Loucy (cell line): ENCODE data around the gene MAP2K3.

Source experiments
- H2AFZ ChIP-seq: fragments of 200-600 bp; sonication (generic); 2 replicates; pipeline ENCODE4 v1.6.0; 2016; ENCODE audit warnings: antibody characterized with exemption, mild to moderate bottlenecking, low read length, moderate library complexity
- H3F3A ChIP-seq: fragments of 200-600 bp; 2 replicates; pipeline ENCODE4 v1.6.0; 2016; ENCODE audit warnings: antibody characterized with exemption, low read depth, mild to moderate bottlenecking
- H3K27me3 ChIP-seq: fragments of 200-600 bp; sonication (generic); 2 replicates; pipeline ENCODE4 v1.6.1; 2014; ENCODE audit warnings: low read length, mild to moderate bottlenecking; ENCODE audit not compliant: insufficient read depth, poor library complexity, severe bottlenecking
- H3K36me3 ChIP-seq: fragments of 200-600 bp; sonication (generic); 2 replicates; pipeline ENCODE4 v1.6.1; 2016; ENCODE audit warnings: low read length; ENCODE audit not compliant: insufficient read depth
- H3K4me1 ChIP-seq: fragments of 200-600 bp; sonication (generic); 2 replicates; pipeline ENCODE4 v1.5.1; 2014; ENCODE audit warnings: low read length, mild to moderate bottlenecking; ENCODE audit not compliant: insufficient read depth, poor library complexity, severe bottlenecking
- H3K4me2 ChIP-seq: fragments of 200-600 bp; sonication (generic); 2 replicates; pipeline ENCODE4 v1.6.0; 2014; ENCODE audit warnings: antibody characterized with exemption, low read length, low read depth, mild to moderate bottlenecking; ENCODE audit not compliant: poor library complexity, severe bottlenecking
- H3K4me3 ChIP-seq: fragments of 200-600 bp; sonication (generic); 2 replicates; pipeline ENCODE4 v1.5.1; 2014; ENCODE audit warnings: low read length, mild to moderate bottlenecking, mixed read lengths; ENCODE audit not compliant: poor library complexity, severe bottlenecking
- H3K79me2 ChIP-seq: fragments of 200-600 bp; sonication (generic); 2 replicates; pipeline ENCODE4 v1.6.1; 2014; ENCODE audit warnings: low read length; ENCODE audit not compliant: insufficient read depth
- H3K9ac ChIP-seq: fragments of 200-600 bp; sonication (generic); 2 replicates; pipeline ENCODE4 v1.6.0; 2014; ENCODE audit warnings: mild to moderate bottlenecking, low read depth, low read length, moderate library complexity; ENCODE audit not compliant: poor library complexity, severe bottlenecking
- H3K9me2 ChIP-seq: fragments of 200-600 bp; sonication (generic); replicated peaks from 2 replicates; pipeline ENCODE4 v1.6.1; 2016; ENCODE audit warnings: low read depth, low read length, mixed read lengths
- H3K9me3 ChIP-seq: fragments of 200-600 bp; sonication (generic); 2 replicates; pipeline ENCODE4 v1.6.1; 2014; ENCODE audit warnings: mild to moderate bottlenecking, antibody characterized with exemption, low read length, low read depth; ENCODE audit not compliant: insufficient read depth
- H4K20me1 ChIP-seq: fragments of 200-600 bp; sonication (generic); 2 replicates; pipeline ENCODE4 v1.6.0; 2014; ENCODE audit warnings: antibody characterized with exemption, low read length, mild to moderate bottlenecking; ENCODE audit not compliant: insufficient read depth, poor library complexity, severe bottlenecking
- EZH2phosphoT487 ChIP-seq: fragments of 200-600 bp; IDR thresholded peaks from 2 replicates; pipeline ENCODE4 v1.6.1; 2018; ENCODE audit warnings: antibody characterized with exemption, mild to moderate bottlenecking, moderate library complexity, borderline replicate concordance
- TF ChIP-seq, protein P1 (sequence below): fragments of 200-600 bp; sonication (generic); conservative IDR thresholded peaks from 2 replicates; pipeline ENCODE4 v1.5.1; 2014; ENCODE audit warnings: mild to moderate bottlenecking, antibody characterized with exemption, low read length

The MAP2K3 gene

DNA sequence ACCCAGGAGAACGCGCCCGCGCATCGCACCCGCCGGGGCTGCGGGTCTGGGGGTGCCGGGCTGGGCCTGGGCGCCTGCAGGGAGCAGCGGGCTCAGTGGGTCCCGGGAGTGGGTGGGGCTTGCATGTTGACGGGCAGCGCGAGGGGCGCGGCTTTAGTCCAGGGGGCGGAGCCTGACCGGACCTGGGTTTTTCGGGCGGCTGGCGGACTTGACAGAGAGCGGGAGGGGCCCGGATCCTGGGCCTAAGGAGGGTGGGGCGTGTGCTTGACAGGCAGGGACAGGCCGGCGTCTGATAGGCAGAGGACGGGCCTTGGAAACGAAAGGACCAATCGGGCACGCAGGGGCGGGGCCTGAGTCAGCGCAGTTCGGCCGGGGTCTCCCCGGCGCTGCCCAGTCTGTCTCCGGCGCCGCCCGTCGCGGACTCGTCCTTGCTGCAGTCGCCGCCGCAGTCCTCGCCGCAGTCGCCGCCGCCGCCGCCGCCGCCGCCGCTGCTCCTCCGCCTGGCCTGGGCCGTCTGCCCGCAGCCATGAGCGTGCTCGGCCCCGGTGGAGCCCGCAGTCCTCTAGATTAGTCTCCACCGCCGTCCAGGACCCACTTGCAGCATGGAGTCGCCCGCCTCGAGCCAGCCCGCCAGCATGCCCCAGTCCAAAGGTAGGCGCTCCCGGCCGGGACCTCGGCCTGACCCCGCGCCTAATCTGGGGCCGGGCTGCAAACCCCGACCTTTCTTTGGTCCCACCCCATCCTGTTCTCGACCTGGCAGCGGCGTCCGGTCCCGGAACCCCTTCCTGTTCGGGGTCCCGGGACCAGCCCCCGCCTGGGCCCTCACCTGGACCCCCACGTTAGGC is at the start of gene MAP2K3:
TSS of gene MAP2K3 (plus strand) at position 393 of the 845 bp plus-strand sequence. CDS start at position 603, 210 bp downstream.
- Histone ChIP-seq H2AFZ (peak within 1 kb of the TSS; percentile 71; the same call in 1 of the 2 replicates), H3K27me3 (no peaks in the 10 kb centered on the region), H3K9ac (peak within 1 kb of the TSS; percentile 91), H3K9me3 (no peaks in the 10 kb centered on the region), H3K36me3 (no peaks in the 10 kb centered on the region), H3K4me1 (peaks cover 39% of the 10 kb centered on the region), H4K20me1 (peaks cover 28% of the 10 kb centered on the region), H3F3A (no peaks in the 10 kb centered on the region), H3K9me2 (no peaks in the 10 kb centered on the region), H3K79me2 (peaks cover 46% of the 10 kb centered on the region), H3K4me3 (peak within 1 kb of the TSS; percentile 92), H3K4me2 (peak within 1 kb of the TSS; percentile 96)
- TF ChIP-seq, protein P1, sequence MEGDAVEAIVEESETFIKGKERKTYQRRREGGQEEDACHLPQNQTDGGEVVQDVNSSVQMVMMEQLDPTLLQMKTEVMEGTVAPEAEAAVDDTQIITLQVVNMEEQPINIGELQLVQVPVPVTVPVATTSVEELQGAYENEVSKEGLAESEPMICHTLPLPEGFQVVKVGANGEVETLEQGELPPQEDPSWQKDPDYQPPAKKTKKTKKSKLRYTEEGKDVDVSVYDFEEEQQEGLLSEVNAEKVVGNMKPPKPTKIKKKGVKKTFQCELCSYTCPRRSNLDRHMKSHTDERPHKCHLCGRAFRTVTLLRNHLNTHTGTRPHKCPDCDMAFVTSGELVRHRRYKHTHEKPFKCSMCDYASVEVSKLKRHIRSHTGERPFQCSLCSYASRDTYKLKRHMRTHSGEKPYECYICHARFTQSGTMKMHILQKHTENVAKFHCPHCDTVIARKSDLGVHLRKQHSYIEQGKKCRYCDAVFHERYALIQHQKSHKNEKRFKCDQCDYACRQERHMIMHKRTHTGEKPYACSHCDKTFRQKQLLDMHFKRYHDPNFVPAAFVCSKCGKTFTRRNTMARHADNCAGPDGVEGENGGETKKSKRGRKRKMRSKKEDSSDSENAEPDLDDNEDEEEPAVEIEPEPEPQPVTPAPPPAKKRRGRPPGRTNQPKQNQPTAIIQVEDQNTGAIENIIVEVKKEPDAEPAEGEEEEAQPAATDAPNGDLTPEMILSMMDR = no peak
- TF ChIP-seq EZH2phosphoT487 = no peak

DNA sequence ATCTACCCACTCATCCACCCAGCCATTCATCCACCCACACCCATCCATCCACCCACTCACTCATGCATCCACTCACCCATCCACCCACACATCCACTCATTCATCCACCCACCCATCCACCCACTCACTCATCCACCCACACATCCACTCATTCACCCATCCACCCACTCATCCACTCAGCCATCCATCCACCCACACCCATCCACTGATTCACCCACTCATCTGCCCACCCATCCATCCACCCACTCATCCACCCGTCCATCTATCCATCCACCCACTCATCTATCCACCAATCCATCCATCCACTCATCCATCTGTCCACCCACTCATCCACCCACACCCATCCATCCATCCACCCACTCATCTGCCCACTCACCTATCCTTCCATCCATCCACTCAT is 48.6 kb upstream of the MAP2K3 start:
- Histone ChIP-seq H3F3A (no peaks in the 10 kb centered on the region), H3K79me2 (no peaks in the 10 kb centered on the region), H3K36me3 (no peaks in the 10 kb centered on the region), H3K4me3 (no peak overlapping the region), H3K9ac (no peak overlapping the region), H4K20me1 (no peaks in the 10 kb centered on the region), H3K9me2 (no peaks in the 10 kb centered on the region), H3K27me3 (no peaks in the 10 kb centered on the region), H2AFZ (no peak overlapping the region), H3K4me2 (no peak overlapping the region), H3K9me3 (no peaks in the 10 kb centered on the region), H3K4me1 (no peaks in the 10 kb centered on the region)
- TF ChIP-seq, protein P1 = no peak
- TF ChIP-seq EZH2phosphoT487 = no peak

DNA sequence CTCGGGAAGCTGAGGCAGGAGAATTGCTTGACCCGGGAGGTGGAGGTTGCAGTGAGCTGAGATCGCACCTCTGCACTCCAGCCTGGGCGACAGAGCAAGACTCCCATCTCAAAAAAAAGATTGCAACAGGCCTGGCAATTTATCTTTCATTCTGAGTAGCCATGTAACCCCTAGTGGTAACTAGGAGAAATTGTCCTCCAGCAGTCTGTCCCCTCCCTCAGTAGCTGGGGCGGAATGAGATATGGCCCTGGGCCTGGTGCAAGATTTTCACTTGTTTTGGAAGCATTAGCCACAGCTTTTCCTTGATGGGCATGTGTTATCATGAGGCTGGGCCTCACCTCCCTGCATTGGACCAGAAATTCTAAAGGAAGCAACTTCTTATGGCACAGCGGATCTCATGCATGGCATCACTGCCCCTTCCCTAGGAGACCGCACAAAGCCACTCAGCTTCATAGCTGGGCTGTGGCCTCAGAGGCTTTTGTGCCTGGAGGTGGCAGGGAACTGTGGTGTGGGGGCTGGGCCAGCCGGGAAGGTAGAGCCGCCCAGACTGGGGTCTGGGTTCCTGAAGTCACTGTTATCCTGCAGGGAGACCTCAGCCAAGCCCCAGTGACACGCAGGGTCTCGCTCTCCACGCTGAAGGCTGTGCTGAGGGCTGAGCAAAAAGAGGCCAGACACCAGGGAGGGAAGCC is 44.7 kb upstream of the MAP2K3 start:
- TF ChIP-seq, protein P1 = peak; percentile 60
- TF ChIP-seq EZH2phosphoT487 = no peak
- Histone ChIP-seq H3K4me3 (no peak overlapping the region), H3K79me2 (no peaks in the 10 kb centered on the region), H3K4me2 (no peak overlapping the region), H3F3A (no peaks in the 10 kb centered on the region), H3K9me3 (no peaks in the 10 kb centered on the region), H3K4me1 (no peaks in the 10 kb centered on the region), H3K9me2 (no peaks in the 10 kb centered on the region), H3K36me3 (no peaks in the 10 kb centered on the region), H3K9ac (no peak overlapping the region), H4K20me1 (no peaks in the 10 kb centered on the region), H2AFZ (no peak overlapping the region), H3K27me3 (no peaks in the 10 kb centered on the region)
